HEK293 (cell line): ENCODE measurements around the gene MPG.

ENCODE experiments used
- EGR2 ChIP-seq: fragments of 450-650 bp; formaldehyde crosslinking; IDR thresholded peaks from 2 replicates; pipeline ENCODE4 v1.5.1; 2016; ENCODE audit warnings: low read depth, missing biosample characterization, missing genetic modification characterization
- GLIS2 ChIP-seq: fragments of 450-650 bp; formaldehyde crosslinking; IDR thresholded peaks from 2 replicates; pipeline ENCODE4 v1.5.1; 2016; ENCODE audit warnings: missing biosample characterization, missing genetic modification characterization
- HIC1 ChIP-seq: fragments of 450-650 bp; formaldehyde crosslinking; IDR thresholded peaks from 2 replicates; pipeline ENCODE4 v1.5.1; 2016; ENCODE audit warnings: missing biosample characterization, missing genetic modification characterization
- IKZF3 ChIP-seq: fragments of 450-650 bp; IDR thresholded peaks from 2 replicates; pipeline ENCODE4 v1.5.0; 2018; ENCODE audit warnings: missing biosample characterization, mild to moderate bottlenecking, missing genetic modification characterization, moderate library complexity
- KLF10 ChIP-seq: fragments of 450-650 bp; IDR thresholded peaks from 2 replicates; pipeline ENCODE4 v1.5.1; 2018; ENCODE audit warnings: missing biosample characterization, mild to moderate bottlenecking, missing genetic modification characterization
- OSR2 ChIP-seq: fragments of 450-650 bp; formaldehyde crosslinking; IDR thresholded peaks from 2 replicates; pipeline ENCODE4 v1.5.1; 2016; ENCODE audit warnings: missing biosample characterization, missing genetic modification characterization
- PBX3 ChIP-seq: sonication (generic); formaldehyde crosslinking; IDR thresholded peaks from 2 replicates; pipeline ENCODE4 v1.8.1; 2022; ENCODE audit warnings: mild to moderate bottlenecking, moderate library complexity, missing genetic modification reagents
- SP7 ChIP-seq: fragments of 450-650 bp; formaldehyde crosslinking; IDR thresholded peaks from 2 replicates; pipeline ENCODE4 v1.5.1; 2016; ENCODE audit warnings: missing biosample characterization, missing genetic modification characterization
- ZEB2 ChIP-seq: fragments of 450-650 bp; formaldehyde crosslinking; IDR thresholded peaks from 2 replicates; pipeline ENCODE4 v1.5.1; 2016; ENCODE audit warnings: missing biosample characterization, missing genetic modification characterization
- ZNF2 ChIP-seq: fragments of 450-650 bp; formaldehyde crosslinking; IDR thresholded peaks from 2 replicates; pipeline ENCODE4 v1.5.1; 2016; ENCODE audit warnings: missing biosample characterization, missing genetic modification characterization
- ZNF398 ChIP-seq: fragments of 450-650 bp; formaldehyde crosslinking; IDR thresholded peaks from 2 replicates; pipeline ENCODE4 v1.5.1; 2017; ENCODE audit warnings: missing biosample characterization, missing genetic modification characterization
- ZNF404 ChIP-seq: fragments of 450-650 bp; formaldehyde crosslinking; IDR thresholded peaks from 2 replicates; pipeline ENCODE4 v1.5.1; 2017; ENCODE audit warnings: missing biosample characterization, missing genetic modification characterization
- ZNF580 ChIP-seq: fragments of 450-650 bp; formaldehyde crosslinking; IDR thresholded peaks from 2 replicates; pipeline ENCODE4 v1.5.1; 2016; ENCODE audit warnings: missing biosample characterization, missing genetic modification characterization
- ZNF596 ChIP-seq: fragments of 450-650 bp; IDR thresholded peaks from 2 replicates; pipeline ENCODE4 v1.5.0; 2018; ENCODE audit warnings: missing biosample characterization, mild to moderate bottlenecking, missing genetic modification characterization, moderate library complexity
- ZNF600 ChIP-seq: fragments of 450-650 bp; formaldehyde crosslinking; IDR thresholded peaks from 2 replicates; pipeline ENCODE4 v1.5.1; 2016; ENCODE audit warnings: missing biosample characterization, missing genetic modification characterization
- ZNF623 ChIP-seq: fragments of 450-650 bp; formaldehyde crosslinking; IDR thresholded peaks from 2 replicates; pipeline ENCODE4 v1.5.1; 2016; ENCODE audit warnings: missing biosample characterization, missing genetic modification characterization
- ZNF645 ChIP-seq: fragments of 450-650 bp; formaldehyde crosslinking; IDR thresholded peaks from 2 replicates; pipeline ENCODE4; 2016; ENCODE audit warnings: missing biosample characterization, missing genetic modification characterization
- ZNF658 ChIP-seq: fragments of 450-650 bp; formaldehyde crosslinking; IDR thresholded peaks from 2 replicates; pipeline ENCODE4; 2016; ENCODE audit warnings: missing biosample characterization, missing genetic modification characterization
- ZNF660 ChIP-seq: fragments of 450-650 bp; IDR thresholded peaks from 2 replicates; pipeline ENCODE4 v1.5.1; 2018; ENCODE audit warnings: missing biosample characterization, mild to moderate bottlenecking, missing genetic modification characterization
- ZNF837 ChIP-seq: fragments of 450-650 bp; formaldehyde crosslinking; IDR thresholded peaks from 2 replicates; pipeline ENCODE4 v1.5.1; 2016; ENCODE audit warnings: missing biosample characterization, missing genetic modification characterization
- TF ChIP-seq, protein P1 (sequence below): fragments of 450-650 bp; formaldehyde crosslinking; IDR thresholded peaks from 2 replicates; pipeline ENCODE4 v1.5.1; 2016; ENCODE audit warnings: missing biosample characterization, missing genetic modification characterization
- TF ChIP-seq, protein P2 (sequence below): fragments of 450-650 bp; formaldehyde crosslinking; optimal IDR thresholded peaks from 2 replicates; pipeline ENCODE3; 2016; ENCODE audit warnings: missing biosample characterization, mild to moderate bottlenecking, missing genetic modification characterization
- TF ChIP-seq, protein P3 (sequence below): fragments of 450-650 bp; formaldehyde crosslinking; IDR thresholded peaks from 2 replicates; pipeline ENCODE4 v1.5.1; 2016; ENCODE audit warnings: missing biosample characterization, missing genetic modification characterization
- TF ChIP-seq, protein P4 (sequence below): fragments of 450-650 bp; formaldehyde crosslinking; IDR thresholded peaks from 2 replicates; pipeline ENCODE4 v1.5.1; 2017; ENCODE audit warnings: missing biosample characterization, missing genetic modification characterization

The MPG gene

DNA sequence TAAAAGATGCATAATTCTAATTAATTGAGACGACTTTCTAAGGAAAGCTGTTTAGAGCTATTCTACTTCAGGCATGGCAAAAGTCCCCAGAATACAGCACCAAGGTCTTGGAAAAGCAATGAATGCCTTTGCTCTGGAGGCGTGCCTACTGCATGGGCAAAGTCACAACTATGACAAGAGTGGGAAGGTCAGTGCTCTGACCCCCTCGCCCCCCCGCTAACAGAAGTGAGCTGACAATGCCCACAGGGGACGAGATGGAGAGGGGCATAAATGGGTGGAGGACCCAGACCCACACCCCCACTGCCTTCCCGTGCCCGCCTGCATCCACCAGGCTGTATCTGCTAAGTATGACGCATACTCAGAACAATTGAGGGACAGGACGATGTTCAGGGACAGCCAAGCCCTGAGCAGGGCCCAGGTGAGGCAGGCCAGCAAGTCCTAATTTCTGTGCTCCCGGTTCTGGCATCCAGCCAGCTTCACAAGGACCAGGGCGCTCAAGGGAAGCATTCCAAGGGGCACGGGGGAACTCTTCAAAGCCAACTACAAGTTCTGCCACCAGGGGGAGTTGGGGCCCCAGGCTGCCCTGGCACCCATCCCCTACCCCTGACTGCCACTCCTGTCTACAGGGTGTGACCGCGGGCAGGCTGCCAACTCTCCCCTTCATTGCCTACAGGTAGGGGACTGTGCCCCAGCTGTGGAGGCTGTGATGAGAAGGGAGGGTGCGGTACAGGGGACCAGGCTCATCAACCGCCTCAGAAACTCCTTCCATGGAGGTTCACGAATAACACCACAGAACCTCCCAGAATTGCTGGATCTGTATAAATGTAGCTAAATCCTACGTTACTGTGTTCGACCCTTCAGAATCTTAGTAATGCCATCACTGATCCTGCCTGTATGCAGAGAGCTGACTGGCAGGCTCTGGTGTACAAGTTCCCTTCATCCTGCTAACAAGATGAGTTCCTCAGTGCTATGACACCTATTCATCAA, 39.6 kb downstream of the MPG start (continued):
- TF ChIP-seq, protein P1, sequence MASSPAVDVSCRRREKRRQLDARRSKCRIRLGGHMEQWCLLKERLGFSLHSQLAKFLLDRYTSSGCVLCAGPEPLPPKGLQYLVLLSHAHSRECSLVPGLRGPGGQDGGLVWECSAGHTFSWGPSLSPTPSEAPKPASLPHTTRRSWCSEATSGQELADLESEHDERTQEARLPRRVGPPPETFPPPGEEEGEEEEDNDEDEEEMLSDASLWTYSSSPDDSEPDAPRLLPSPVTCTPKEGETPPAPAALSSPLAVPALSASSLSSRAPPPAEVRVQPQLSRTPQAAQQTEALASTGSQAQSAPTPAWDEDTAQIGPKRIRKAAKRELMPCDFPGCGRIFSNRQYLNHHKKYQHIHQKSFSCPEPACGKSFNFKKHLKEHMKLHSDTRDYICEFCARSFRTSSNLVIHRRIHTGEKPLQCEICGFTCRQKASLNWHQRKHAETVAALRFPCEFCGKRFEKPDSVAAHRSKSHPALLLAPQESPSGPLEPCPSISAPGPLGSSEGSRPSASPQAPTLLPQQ (tag by site-specific recombination): peak; percentile 59; the same call in 1 of the 2 replicates
- TF ChIP-seq ZNF837 (tag by site-specific recombination) (no peak), ZEB2 (tag by site-specific recombination) (peak; percentile 60), ZNF398 (0 out of 2 replicates have a peak, but pooled peaks have one; percentile 11), ZNF623 (tag by site-specific recombination) (no peak), GLIS2 (tag by site-specific recombination) (peak; percentile 44; the same call in 1 of the 2 replicates), SP7 (tag by site-specific recombination) (peak; percentile 51; the same call in 1 of the 2 replicates), ZNF658 (tag by site-specific recombination) (no peak), PBX3 (peak; percentile 36; the same call in 1 of the 2 replicates), ZNF660 (peak; percentile 52), HIC1 (tag by site-specific recombination) (peak; percentile 54; the same call in 1 of the 2 replicates), ZNF596 (tag by site-specific recombination) (no peak), ZNF645 (tag by site-specific recombination) (no peak), IKZF3 (peak; percentile 50; the same call in 1 of the 2 replicates), ZNF404 (no peak), ZNF580 (tag by site-specific recombination) (no peak), KLF10 (tag by site-specific recombination) (peak; percentile 37; the same call in 1 of the 2 replicates), EGR2 (no peak), OSR2 (tag by site-specific recombination) (0 out of 2 replicates have a peak, but pooled peaks have one; percentile 6), ZNF600 (tag by site-specific recombination) (0 out of 2 replicates have a peak, but pooled peaks have one; percentile 43), ZNF2 (tag by site-specific recombination) (0 out of 2 replicates have a peak, but pooled peaks have one; percentile 36)
- TF ChIP-seq, protein P2, sequence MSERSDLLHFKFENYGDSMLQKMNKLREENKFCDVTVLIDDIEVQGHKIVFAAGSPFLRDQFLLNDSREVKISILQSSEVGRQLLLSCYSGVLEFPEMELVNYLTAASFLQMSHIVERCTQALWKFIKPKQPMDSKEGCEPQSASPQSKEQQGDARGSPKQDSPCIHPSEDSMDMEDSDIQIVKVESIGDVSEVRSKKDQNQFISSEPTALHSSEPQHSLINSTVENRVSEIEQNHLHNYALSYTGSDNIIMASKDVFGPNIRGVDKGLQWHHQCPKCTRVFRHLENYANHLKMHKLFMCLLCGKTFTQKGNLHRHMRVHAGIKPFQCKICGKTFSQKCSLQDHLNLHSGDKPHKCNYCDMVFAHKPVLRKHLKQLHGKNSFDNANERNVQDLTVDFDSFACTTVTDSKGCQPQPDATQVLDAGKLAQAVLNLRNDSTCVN (tag by site-specific recombination): peak; percentile 14
- TF ChIP-seq, protein P3, sequence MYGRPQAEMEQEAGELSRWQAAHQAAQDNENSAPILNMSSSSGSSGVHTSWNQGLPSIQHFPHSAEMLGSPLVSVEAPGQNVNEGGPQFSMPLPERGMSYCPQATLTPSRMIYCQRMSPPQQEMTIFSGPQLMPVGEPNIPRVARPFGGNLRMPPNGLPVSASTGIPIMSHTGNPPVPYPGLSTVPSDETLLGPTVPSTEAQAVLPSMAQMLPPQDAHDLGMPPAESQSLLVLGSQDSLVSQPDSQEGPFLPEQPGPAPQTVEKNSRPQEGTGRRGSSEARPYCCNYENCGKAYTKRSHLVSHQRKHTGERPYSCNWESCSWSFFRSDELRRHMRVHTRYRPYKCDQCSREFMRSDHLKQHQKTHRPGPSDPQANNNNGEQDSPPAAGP: peak; percentile 91
- TF ChIP-seq, protein P4, sequence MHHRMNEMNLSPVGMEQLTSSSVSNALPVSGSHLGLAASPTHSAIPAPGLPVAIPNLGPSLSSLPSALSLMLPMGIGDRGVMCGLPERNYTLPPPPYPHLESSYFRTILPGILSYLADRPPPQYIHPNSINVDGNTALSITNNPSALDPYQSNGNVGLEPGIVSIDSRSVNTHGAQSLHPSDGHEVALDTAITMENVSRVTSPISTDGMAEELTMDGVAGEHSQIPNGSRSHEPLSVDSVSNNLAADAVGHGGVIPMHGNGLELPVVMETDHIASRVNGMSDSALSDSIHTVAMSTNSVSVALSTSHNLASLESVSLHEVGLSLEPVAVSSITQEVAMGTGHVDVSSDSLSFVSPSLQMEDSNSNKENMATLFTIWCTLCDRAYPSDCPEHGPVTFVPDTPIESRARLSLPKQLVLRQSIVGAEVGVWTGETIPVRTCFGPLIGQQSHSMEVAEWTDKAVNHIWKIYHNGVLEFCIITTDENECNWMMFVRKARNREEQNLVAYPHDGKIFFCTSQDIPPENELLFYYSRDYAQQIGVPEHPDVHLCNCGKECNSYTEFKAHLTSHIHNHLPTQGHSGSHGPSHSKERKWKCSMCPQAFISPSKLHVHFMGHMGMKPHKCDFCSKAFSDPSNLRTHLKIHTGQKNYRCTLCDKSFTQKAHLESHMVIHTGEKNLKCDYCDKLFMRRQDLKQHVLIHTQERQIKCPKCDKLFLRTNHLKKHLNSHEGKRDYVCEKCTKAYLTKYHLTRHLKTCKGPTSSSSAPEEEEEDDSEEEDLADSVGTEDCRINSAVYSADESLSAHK (tag by site-specific recombination): no peak
